Astrocyte (in vitro differentiated cells and primary cell): ENCODE measurements around the gene KCNQ1.

Experiments
- CTCF ChIP-seq: IDR thresholded peaks from 2 replicates; pipeline ENCODE4 v1.5.1; 2011; ENCODE audit warnings: low read depth, mild to moderate bottlenecking, inconsistent platforms, low read length, moderate library complexity; ENCODE audit not compliant: insufficient read depth
- EZH2 ChIP-seq: IDR thresholded peaks from 2 replicates; pipeline ENCODE4 v1.6.1; 2012; ENCODE audit warnings: mild to moderate bottlenecking, low read length, inconsistent platforms; ENCODE audit not compliant: insufficient read depth

- no peak for TF ChIP-seq CTCF
- no peak for TF ChIP-seq EZH2
These were observed 284.0 kb downstream of the KCNQ1 start for GRCh38 chr11:2728663-2729332.
